Lower leg skin (tissue), 3 donors: Measurements from ENCODE around the gene SMAD5.

Experiments
- CTCF ChIP-seq, 3 donors: fragments of 450-650 bp; IDR thresholded peaks; one replicate each; pipeline ENCODE4 v1.5.1; 2016; ENCODE audit warnings: antibody characterized with exemption in 3 of 3, mild to moderate bottlenecking in 3 of 3, moderate library complexity in 2 of 3
- POLR2A ChIP-seq, 2 donors: fragments of 450-650 bp; IDR thresholded peaks; one replicate each; pipeline ENCODE4 v1.6.1; 2016 to 2017; ENCODE audit warnings: antibody characterized with exemption in 2 of 2, mild to moderate bottlenecking in 1 of 2, moderate library complexity in 1 of 2

GRCh38 chr5:136133922-136134379 lies 1.3 kb downstream of the SMAD5 start:
- TF ChIP-seq CTCF (IDR thresholded peaks at IDR 0.05) (no peak), POLR2A (IDR thresholded peaks at IDR 0.05) (no peak)
